HG03175 (cell line): ENCODE measurements around the gene MEA1.
"Not testable (repeated sequence)": the region's sequence is repeated elsewhere in the genome, so short reads cannot be mapped to it uniquely, and the experiment has no call there.

Source experiments
- ATAC-seq: cut with Tn5 transposase; IDR thresholded peaks from one replicate; pipeline ENCODE4 v1.9.1; 2021; ENCODE audit warnings: mild to moderate bottlenecking, moderate library complexity; ENCODE audit not compliant: unreplicated experiment

MEA1 gene

DNA sequence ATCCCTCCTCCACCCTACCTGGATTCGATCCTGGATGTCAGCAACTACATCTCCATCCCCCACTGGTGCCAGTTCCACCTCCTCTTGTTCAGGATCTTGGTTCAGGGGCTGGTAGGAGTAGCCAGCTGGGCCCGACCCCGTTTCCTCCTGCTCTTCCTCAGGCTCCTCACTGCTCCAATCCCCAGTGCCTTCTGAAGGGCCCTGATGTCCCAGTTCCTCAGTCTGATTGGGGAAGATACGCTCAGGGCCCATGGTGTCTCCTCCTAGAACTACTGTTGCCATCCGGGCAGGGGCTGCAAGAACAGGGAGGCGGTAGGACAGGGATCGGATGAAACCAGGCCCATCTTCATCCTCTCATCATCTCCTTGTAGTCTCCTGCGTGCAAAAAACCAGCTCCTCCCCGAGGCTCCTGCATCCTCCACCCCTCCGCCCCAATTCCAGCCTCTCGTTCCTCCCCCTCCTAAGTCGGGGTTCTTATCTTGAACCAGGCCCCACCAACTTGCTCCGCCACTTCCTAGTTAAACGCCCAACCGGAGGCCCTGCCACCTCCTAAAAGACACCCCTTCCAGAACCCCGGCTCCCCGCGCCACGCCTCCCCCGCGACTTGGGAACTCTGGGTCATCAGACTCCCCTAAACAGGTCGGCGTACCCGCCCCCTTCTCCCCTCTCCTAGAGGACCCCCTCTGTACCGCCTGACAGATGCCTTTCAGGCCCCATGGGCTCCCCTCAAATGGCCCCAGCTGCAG, 476 bp downstream of the MEA1 start:
- peak; percentile 4 for ATAC-seq

- ATAC-seq, result no peak
Measured at GRCh38 chr6:43012364-43012763, 1.4 kb downstream of the MEA1 start.

DNA sequence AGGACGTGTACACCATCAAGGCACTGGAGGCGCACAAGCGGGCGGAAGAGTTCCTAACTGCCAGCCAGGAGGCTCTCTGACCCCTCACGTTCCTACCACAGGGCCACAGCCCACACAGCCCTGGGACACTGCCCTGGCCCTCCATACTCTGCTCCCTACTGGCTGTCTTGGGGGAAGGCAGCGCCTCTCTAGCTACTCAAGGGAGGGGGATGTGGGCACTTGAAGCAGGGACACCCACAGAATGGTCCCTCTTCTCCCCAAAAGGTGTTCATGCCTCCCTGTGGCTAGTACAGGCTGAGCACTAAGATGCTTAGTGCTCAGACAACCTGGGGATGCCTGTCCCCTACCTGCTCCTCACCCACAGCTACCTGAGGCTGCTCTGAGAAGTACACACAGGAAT, 2.5 kb downstream of the MEA1 start:
- ATAC-seq, result no peak

DNA sequence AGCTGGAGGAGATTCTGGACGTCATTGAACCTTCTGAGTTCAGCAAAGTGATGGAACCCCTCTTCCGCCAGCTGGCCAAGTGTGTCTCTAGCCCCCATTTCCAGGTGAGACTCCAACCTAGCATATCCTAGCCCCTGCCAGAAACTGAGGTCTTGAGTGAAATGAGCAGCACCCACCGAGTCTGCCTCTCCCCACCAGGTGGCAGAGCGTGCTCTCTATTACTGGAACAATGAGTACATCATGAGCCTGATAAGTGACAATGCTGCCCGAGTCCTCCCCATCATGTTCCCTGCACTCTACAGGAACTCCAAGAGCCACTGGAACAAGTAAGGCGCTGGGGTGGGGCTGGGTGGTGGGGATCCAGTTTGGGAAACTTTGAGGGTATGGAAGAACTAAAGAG, 4.6 kb downstream of the MEA1 start:
- ATAC-seq, result no peak

GRCh38 chr6:43007126-43007525, 6.6 kb downstream of the MEA1 start:
- no peak for ATAC-seq

DNA sequence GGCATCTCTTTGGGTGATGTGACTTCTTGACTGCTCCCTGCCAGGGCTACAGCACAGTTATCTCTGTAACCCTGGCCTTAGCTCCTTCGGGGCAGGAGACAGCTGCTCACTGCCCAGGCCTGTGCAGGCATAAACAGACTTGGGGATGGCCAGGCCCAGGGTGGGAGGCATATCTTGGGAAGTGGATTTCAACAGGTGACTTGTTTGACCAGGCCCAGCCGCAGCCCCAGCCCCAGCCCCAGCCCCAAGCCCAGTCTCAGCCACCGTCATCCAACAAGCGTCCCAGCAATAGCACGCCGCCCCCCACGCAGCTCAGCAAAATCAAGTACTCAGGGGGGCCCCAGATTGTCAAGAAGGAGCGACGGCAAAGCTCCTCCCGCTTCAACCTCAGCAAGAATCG, 7.5 kb downstream of the MEA1 start:
- no peak for ATAC-seq

- no peak for ATAC-seq
Measured at GRCh38 chr6:43005844-43006243, 7.9 kb downstream of the MEA1 start.

GRCh38 chr6:43001843-43002242, 11.9 kb downstream of the MEA1 start:
- ATAC-seq, result no peak

GRCh38 chr6:42998205-42998604, 15.5 kb downstream of the MEA1 start:
- not testable (repeated sequence) for ATAC-seq

GRCh38 chr6:42996513-42996912, 17.2 kb downstream of the MEA1 start:
- ATAC-seq, result no peak

GRCh38 chr6:42993445-42993844, 20.3 kb downstream of the MEA1 start:
- ATAC-seq, result no peak

GRCh38 chr6:42989923-42990322, 23.8 kb downstream of the MEA1 start:
- ATAC-seq, result no peak

DNA sequence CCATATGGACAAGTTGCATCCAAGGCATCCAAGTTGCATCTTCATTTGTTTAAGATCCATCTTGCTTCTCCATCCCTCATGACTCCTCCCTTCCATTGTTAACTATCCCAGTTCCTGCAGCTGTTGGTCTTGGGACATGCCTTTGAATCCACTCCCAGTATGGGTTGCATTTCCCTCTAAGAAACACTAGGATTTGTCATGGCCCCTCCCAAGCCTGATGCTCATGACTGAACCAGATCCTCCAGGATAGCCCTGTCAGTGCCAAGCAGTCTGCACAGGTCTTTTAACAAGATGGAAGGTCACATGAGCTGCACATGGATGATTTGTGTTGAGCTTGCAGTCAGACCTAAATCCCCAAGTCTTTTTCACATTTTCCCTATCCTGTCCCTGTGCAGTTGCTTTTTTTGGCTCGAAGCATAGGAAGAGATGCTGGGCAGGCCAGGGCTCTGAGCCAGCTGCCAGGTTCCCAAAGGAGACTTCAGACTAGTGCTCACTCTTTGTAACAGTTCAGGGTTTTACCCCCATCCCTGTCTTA, 25.2 kb downstream of the MEA1 start:
- ATAC-seq, result no peak

- no peak for ATAC-seq
Measured at GRCh38 chr6:42987533-42988451, 26.0 kb downstream of the MEA1 start.

DNA sequence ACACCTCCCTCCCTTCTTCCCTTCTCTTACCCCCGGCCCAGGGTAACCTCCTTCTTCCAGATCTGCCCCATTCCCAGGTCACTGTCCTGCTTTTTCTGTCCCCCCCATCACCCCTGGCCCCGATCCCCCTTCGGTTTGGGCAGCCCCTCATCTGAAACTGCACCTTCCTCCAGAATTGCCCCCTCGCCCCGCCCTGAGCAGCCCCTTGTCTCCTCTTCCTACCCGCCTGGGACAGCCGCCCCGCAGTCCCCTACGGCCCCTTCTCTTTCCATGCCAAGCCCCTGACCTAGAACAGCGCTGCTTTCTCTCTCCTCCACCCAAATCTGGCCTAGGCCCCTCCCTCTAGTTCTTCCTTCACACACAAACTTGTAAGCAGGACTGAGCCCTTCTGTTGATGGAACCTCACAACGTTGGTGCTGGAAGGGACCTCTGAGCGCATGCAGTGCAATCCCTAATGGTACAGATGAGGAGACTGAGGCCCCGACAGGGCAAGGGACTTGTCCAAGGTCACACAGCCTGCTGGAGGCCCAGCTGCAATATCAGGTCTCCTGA, 28.7 kb downstream of the MEA1 start:
- ATAC-seq, result no peak

GRCh38 chr6:42984001-42984923, 29.5 kb downstream of the MEA1 start, which contains the start of gene PPP2R5D:
TSS of gene PPP2R5D (plus strand) at chr6:42984570. CDS start at chr6:42984678, 108 bp downstream.
- ATAC-seq, result peak; percentile 92

DNA sequence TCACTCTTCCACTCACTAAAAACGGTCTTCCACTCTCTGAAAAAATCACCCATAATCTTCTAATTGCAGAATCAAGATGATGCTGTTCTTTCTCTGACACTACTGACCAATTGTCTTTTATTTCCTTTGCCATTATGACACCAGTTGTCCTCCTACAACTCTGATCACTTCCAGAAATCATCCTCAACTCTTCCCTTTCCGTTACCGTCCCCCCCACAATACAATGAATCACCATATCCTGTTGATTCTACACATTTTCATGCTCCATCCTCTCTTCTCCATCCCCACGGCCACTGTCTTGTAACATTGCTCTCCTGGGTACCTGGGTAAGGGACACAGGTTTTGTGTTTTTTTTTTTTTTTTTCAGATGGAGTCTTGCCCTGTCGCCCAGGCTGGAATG, 31.9 kb downstream of the MEA1 start:
- no peak for ATAC-seq

GRCh38 chr6:42979523-42980177, 34.1 kb downstream of the MEA1 start:
- no peak for ATAC-seq

GRCh38 chr6:42978839-42979522, 34.8 kb downstream of the MEA1 start, which contains the start of gene PEX6:
TSS of gene PEX6 (minus strand) at chr6:42979181. CDS start at chr6:42979150, 31 bp downstream.
- ATAC-seq, result peak; percentile 96
